ENCODE measurements around the gene CAMK2B.

The CAMK2B gene

DNA sequence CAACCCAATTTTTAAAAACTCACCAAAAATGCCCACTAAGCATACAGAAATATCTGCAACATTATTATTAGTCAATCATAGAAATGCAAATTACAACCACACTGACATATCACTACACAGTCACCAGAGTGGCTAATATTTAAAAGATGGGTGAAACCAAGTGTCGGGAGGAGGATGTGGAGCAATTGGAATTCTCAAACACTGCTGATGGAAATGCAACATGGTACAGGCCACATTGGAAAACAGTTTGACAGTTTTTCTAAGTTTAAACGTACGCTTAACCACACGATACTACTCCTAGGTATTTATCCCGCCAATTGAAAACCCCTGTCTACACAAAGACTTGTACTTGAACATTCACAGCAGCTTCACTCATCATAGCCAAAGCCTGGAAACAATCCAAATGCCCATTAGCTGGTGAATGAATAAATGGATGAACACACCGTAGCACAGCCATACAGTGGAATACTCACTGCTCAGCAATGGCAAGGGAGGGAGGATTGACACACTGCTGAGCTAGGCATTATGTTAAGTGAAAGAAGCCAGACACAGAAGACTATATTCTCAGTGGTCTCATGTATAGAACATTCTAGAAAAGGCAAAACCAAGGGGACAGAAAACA lies 152.5 kb downstream of the CAMK2B start:
- TF ChIP-seq GATA3 (IDR thresholded peaks at IDR 0.05; ENCODE audit: low read depth, low read length) (no peak), GATA2 (IDR thresholded peaks at IDR 0.05; ENCODE audit: low read depth, low read length) (no peak)

DNA sequence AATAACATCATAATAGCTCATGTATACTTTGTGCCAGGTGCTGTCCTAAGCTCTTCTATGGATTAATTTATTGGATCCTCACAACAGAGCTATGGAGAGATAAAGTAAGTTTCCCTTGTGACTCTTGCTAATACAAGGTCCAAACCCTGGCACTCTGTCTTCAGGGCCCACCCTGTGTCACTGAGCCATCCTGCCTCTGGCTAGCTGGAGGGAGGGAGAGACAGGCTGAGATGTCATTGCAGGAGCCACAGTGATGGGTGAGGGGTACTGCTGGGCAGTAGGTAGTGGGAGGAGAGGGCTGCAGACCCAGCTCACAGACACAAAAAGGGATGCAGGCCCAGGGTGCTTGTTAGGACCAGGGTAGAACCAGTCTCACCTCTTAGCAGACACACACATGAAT lies 153.0 kb downstream of the CAMK2B start:
- TF ChIP-seq GATA3 (IDR thresholded peaks at IDR 0.05; ENCODE audit: low read depth, low read length) (no peak), GATA2 (IDR thresholded peaks at IDR 0.05; ENCODE audit: low read depth, low read length) (no peak)

GRCh38 chr7:44167920-44168319 lies 157.5 kb downstream of the CAMK2B start:
- no peak for TF ChIP-seq GATA3 (IDR thresholded peaks at IDR 0.05; ENCODE audit: low read depth, low read length)
- TF ChIP-seq GATA2 (IDR thresholded peaks at IDR 0.05; ENCODE audit: low read depth, low read length): no peak
